ENCODE data around the gene ADGRG1.

DNA sequence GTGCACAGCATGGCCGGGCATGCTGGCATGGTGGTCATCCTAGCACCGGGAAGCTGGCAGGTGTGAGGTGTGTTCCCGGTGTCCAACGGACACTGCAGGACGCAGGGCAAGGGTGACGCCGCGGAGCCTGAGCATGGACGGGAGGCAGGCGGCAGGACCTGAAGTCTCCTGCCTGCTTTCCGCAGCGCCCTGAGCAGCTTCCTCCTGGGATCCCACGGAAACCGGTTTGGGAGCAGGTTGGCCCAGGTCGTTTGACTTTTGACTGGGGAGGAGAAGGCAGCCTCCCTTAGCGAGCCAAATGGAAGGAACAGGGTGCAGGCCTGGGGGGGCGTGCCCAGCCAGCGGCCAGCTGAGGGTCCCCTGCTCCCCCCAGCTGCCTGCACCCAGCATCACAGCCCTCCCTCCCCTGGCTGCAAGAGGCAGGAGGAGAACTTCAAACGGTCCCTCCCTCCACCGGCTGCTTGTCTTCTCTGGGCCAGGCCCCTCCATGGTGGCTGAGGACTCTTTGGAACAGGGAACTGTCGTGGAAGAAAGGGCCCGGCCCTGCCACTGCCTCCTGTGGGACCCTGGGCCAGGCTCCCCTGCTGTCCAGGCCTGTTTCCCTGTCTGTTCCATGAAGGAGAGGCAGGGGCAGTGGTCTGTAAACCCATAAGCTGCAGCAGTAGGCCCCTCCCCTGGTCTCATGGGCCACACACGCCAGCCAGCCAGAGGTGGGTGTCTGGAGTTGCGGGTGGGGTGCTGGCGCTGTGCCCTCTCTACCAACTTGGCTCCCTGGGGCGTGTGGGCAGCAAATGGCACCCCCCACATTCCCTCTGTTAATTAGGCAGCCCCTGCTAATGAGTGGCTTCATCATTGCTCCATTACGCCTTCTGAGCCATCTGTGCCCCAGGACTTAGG lies 7.8 kb upstream of the ADGRG1 start:
- no peak for TF ChIP-seq POLR2AphosphoS5 (IDR thresholded peaks at IDR 0.05; ENCODE audit: borderline replicate concordance, low read depth, low read length)
- no peak for TF ChIP-seq EZH2 (IDR thresholded peaks at IDR 0.05)
